Upper lobe of right lung (tissue), 1 donor: ENCODE data around the gene NEU2. TPM values are rescaled to one million over a fixed set of nuclear protein-coding genes. Genes with fewer than 3 reads are reported as not detected.
A peak's percentile ranks its signal among the peaks of the same experiment; 100 is the strongest.
"Not testable (repeated sequence)": the region's sequence is repeated elsewhere in the genome, so short reads cannot be mapped to it uniquely, and the experiment has no call there.

Source experiments
- ATAC-seq: fragments of 200-7000 bp; cut with Tn5 transposase; one replicate; pipeline ENCODE4 v1.9.1; 2020; ENCODE audit warnings: mild to moderate bottlenecking, moderate library complexity
- DNase-seq: peaks from one replicate; pipeline ENCODE4 v3.0.0-alpha.2; 2020
- H3K27ac ChIP-seq: fragments of 200-600 bp; one replicate; pipeline ENCODE4 v1.8.0; 2022
- H3K27me3 ChIP-seq: fragments of 200-600 bp; one replicate; pipeline ENCODE4 v1.8.0; 2022; ENCODE audit warnings: mild to moderate bottlenecking
- H3K36me3 ChIP-seq: fragments of 200-600 bp; one replicate; pipeline ENCODE4 v1.8.0; 2022
- H3K4me1 ChIP-seq: fragments of 200-600 bp; one replicate; pipeline ENCODE4 v1.8.0; 2022
- H3K4me3 ChIP-seq: fragments of 200-600 bp; one replicate; pipeline ENCODE4 v1.8.0; 2022; ENCODE audit warnings: mild to moderate bottlenecking
- H3K9me3 ChIP-seq: fragments of 200-600 bp; one replicate; pipeline ENCODE4 v1.8.0; 2022
- CTCF ChIP-seq: fragments of 200-600 bp; IDR thresholded peaks from one replicate; pipeline ENCODE4 v1.8.0; 2022; ENCODE audit warnings: antibody characterized with exemption
- intact Hi-C: fragments of 100-400 bp; cut with DNase I; formaldehyde crosslinking; loops from one replicate; pipeline ENCODE4 v1.11.0; 2022
- total RNA-seq: library from RNA; stranded (reverse); fragmentation: NEBNext Ultra II Directional; extraction: Animal tissue kit (Norgen Biotek cat#: 25700); gene quantifications from one replicate; pipeline ENCODE4 v1.2.1, GENCODE V29; 2021
- donor health status: DM: no; HTN: yes; CAD: no; lungs with severe emphysema.

Gene NEU2
- total RNA-seq, 1 donor from 2014 or later = not detected

GRCh38 chr2:233051241-233052149 is 19.0 kb downstream of the NEU2 start:
- H3K4me3 ChIP-seq = no peak overlapping the region
- intact Hi-C loops = no loop called here

GRCh38 chr2:233052517-233052916 is 20.0 kb downstream of the NEU2 start:
- DNase-seq = peak; percentile 16
- H3K9me3 ChIP-seq, ATAC-seq, H3K4me1 ChIP-seq, H3K27ac ChIP-seq, intact Hi-C loops, H3K4me3 ChIP-seq, H3K27me3 ChIP-seq, H3K36me3 ChIP-seq: not testable (repeated sequence)

More at GRCh38 chr2:233051241-233052149, 19.0 kb downstream of the NEU2 start:
- peak; percentile 75 for ATAC-seq
- Histone ChIP-seq H3K4me1 (no peaks in the 10 kb centered on the region), H3K27me3 (no peaks in the 10 kb centered on the region), H3K27ac (no peak overlapping the region), H3K36me3 (no peaks in the 10 kb centered on the region), H3K9me3 (no peaks in the 10 kb centered on the region)
- TF ChIP-seq CTCF = no peak
- DNase-seq = peak; percentile 74

- H3K27ac ChIP-seq = no peak overlapping the region
- intact Hi-C loops = no loop called here
- TF ChIP-seq CTCF = peak; percentile 94
- no peaks in the 10 kb centered on the region for H3K36me3 ChIP-seq
- H3K9me3 ChIP-seq = no peaks in the 10 kb centered on the region
- DNase-seq (peak; percentile 85), ATAC-seq (peak; percentile 80)
- peaks cover under 1% of the 10 kb centered on the region for H3K4me1 ChIP-seq
- no peaks in the 10 kb centered on the region for H3K27me3 ChIP-seq
- no peak overlapping the region for H3K4me3 ChIP-seq
Measured at GRCh38 chr2:233053928-233054784, 21.7 kb downstream of the NEU2 start.

- Histone ChIP-seq H3K4me1 (peaks cover 13% of the 10 kb centered on the region), H3K27me3 (no peaks in the 10 kb centered on the region), H3K9me3 (no peaks in the 10 kb centered on the region), H3K4me3 (no peak overlapping the region), H3K36me3 (no peaks in the 10 kb centered on the region), H3K27ac (no peak overlapping the region)
- no peak for DNase-seq
- ATAC-seq = no peak
- intact Hi-C loops = no loop called here
- TF ChIP-seq CTCF = no peak
Measured at GRCh38 chr2:233055362-233055761, 22.9 kb downstream of the NEU2 start.

- ATAC-seq (no peak), DNase-seq (peak; percentile 29)
- H3K4me3 ChIP-seq = no peak overlapping the region
- H3K27me3 ChIP-seq = no peaks in the 10 kb centered on the region
- no peaks in the 10 kb centered on the region for H3K36me3 ChIP-seq
- no peaks in the 10 kb centered on the region for H3K9me3 ChIP-seq
- no peak for TF ChIP-seq CTCF
- no peak overlapping the region for H3K27ac ChIP-seq
- H3K4me1 ChIP-seq = peaks cover 23% of the 10 kb centered on the region
- intact Hi-C loops = no loop called here
Measured at GRCh38 chr2:233056961-233057605, 24.6 kb downstream of the NEU2 start.
